ENCODE data around the gene SPTBN1.

Gene SPTBN1

DNA sequence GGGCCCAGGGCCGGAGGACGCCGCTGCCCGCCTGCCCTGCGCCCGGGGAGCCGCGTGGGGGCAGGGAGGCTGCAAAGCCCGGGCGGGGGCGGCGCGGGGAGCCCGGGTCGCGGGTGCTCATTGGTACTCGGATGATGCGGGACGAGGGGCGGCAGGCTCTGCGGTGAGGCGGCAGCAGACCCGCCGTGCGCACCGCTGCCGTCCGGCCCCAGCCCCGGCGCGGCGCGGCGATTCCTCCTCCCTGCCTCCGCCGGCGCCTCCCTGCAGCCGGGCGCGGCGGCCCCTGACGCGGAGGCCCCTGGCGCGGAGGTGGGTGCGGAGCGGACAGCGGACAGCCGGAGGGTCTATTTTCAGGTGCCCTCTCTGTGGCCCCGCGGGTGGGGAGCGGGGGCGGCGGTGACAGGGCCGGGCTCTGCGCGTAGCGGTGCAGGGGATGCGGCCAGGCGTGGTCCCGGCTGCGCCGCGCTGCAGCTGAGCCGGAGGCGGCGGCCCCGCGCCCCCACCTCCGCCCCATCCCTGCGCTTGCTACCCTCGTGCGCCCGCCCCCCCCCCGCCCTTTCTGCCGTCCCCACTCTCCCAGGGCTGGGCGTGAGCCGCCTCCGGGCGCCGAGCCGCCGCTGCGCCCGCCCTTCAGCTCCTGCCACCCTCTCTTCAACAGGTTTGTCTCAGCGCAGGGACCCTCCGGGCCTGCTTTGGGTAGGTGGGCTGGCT, 640 bp downstream of the SPTBN1 start:
- peak overlapping the region; percentile 82 to 86 for H3K4me3 ChIP-seq (ENCODE audit: low read depth in 1 of 2, low read length in 2 of 2)
- no peaks in the 10 kb centered on the region for H3K9me3 ChIP-seq (ENCODE audit: low read length)
- no peaks in the 10 kb centered on the region for H3K27me3 ChIP-seq (ENCODE audit: control insufficient read depth in 1 of 2, insufficient read depth in 2 of 2, low read length in 2 of 2)
- peak overlapping the region; percentile 89 for H3K27ac ChIP-seq (ENCODE audit: low read depth, low read length)
- no peaks in the 10 kb centered on the region for H3K36me3 ChIP-seq (ENCODE audit: insufficient read depth, low read length)
- peaks cover 20% of the 10 kb centered on the region for H3K4me1 ChIP-seq (ENCODE audit: insufficient read depth, low read length)
- peak overlapping the region; percentile 49 for H3K9ac ChIP-seq (ENCODE audit: low read length)

DNA sequence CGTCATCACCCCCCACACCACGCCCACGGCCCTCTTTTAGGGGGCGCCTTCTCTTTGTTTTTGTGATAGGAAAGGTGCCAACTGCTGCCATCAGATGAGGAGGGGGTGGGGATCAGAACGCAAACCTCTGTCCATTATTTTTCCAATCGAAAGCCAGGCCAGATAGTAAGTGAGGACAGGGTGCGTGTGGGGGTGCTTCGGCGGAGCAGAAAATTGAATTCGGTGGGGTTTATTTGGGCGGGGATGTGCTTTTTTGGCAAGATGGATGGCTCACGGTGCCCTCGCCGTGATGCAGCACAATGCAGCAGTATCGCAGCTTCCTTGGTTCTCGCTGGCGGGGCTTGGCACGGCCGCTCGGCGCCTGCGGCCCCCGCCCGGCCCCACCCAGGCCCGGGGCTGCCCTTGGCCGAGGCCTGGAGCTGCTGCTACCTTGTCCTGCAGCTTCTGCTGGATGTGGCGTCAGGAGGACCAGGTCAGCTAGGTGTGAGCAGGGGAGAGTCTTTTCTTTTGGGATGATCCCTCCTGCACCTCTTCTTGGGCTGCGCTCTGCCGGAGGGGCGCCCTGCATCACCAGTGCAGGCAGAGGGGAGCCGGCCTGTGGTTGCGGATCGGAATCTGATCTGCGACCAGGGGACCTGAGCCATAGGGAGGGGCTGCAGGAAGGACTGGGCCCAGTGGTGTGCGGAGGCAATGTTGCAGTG, 1.3 kb downstream of the SPTBN1 start:
- H3K27me3 ChIP-seq (ENCODE audit: control insufficient read depth in 1 of 2, insufficient read depth in 2 of 2, low read length in 2 of 2) = no peaks in the 10 kb centered on the region
- peak overlapping the region; percentile 89 for H3K27ac ChIP-seq (ENCODE audit: low read depth, low read length)
- peak overlapping the region; percentile 82 to 86 for H3K4me3 ChIP-seq (ENCODE audit: low read depth in 1 of 2, low read length in 2 of 2)
- no peaks in the 10 kb centered on the region for H3K9me3 ChIP-seq (ENCODE audit: low read length)
- H3K9ac ChIP-seq (ENCODE audit: low read length) = peak overlapping the region; percentile 49
- H3K4me1 ChIP-seq (ENCODE audit: insufficient read depth, low read length) = peaks cover 20% of the 10 kb centered on the region
- H3K36me3 ChIP-seq (ENCODE audit: insufficient read depth, low read length) = no peaks in the 10 kb centered on the region

DNA sequence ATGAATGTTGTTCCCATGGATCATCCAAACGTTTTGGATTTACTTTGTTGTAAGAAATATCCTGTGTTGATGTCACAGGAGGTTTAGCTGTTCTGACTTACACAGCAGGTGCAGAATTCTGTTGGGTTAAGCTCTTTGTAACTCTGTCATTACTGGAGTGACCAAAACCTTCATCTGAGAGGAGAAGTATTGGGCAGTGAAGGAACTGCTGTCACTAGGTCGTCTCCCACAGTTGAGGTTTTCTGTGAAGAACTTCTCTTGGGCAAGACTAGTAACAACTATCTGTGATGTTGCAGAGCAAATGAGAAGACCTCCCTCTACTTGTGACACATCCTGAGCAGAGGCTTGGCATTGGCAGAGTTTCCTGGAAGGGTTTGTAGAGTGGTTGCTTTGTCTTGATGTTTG, 2.9 kb downstream of the SPTBN1 start:
- Histone ChIP-seq H3K9ac (ENCODE audit: low read length) (no peak overlapping the region), H3K4me1 (ENCODE audit: insufficient read depth, low read length) (peaks cover 33% of the 10 kb centered on the region), H3K9me3 (ENCODE audit: low read length) (no peaks in the 10 kb centered on the region), H3K36me3 (ENCODE audit: insufficient read depth, low read length) (no peaks in the 10 kb centered on the region), H3K4me3 (ENCODE audit: low read depth in 1 of 2, low read length in 2 of 2) (peak overlapping the region in 1 of 2 donors; percentile 86), H3K27me3 (ENCODE audit: control insufficient read depth in 1 of 2, insufficient read depth in 2 of 2, low read length in 2 of 2) (no peaks in the 10 kb centered on the region), H3K27ac (ENCODE audit: low read depth, low read length) (no peak overlapping the region)

DNA sequence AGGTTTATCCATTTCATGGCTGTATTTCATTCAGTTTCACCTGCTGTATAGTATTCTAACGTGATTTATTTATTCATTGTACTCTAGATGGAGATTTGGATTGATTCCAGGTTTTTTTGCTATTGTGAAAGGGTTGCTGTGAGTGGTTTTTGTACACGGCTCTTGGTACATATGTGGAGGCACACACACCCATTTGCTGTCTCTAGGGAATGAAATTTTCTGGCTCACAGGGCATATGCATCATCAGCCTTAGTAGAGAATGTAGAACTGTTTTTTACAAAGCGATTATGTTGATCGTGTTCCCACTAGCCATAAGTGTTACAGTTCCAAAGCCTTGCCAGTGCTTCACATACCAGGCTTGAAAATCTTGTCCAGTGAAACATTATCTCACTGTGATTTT, 5.1 kb downstream of the SPTBN1 start:
- Histone ChIP-seq H3K36me3 (ENCODE audit: insufficient read depth, low read length) (no peaks in the 10 kb centered on the region), H3K27me3 (ENCODE audit: control insufficient read depth in 1 of 2, insufficient read depth in 2 of 2, low read length in 2 of 2) (no peaks in the 10 kb centered on the region), H3K9me3 (ENCODE audit: low read length) (no peaks in the 10 kb centered on the region), H3K4me3 (ENCODE audit: low read depth in 1 of 2, low read length in 2 of 2) (no peak overlapping the region), H3K9ac (ENCODE audit: low read length) (no peak overlapping the region), H3K27ac (ENCODE audit: low read depth, low read length) (peak overlapping the region; percentile 22), H3K4me1 (ENCODE audit: insufficient read depth, low read length) (peaks cover 38% of the 10 kb centered on the region)

DNA sequence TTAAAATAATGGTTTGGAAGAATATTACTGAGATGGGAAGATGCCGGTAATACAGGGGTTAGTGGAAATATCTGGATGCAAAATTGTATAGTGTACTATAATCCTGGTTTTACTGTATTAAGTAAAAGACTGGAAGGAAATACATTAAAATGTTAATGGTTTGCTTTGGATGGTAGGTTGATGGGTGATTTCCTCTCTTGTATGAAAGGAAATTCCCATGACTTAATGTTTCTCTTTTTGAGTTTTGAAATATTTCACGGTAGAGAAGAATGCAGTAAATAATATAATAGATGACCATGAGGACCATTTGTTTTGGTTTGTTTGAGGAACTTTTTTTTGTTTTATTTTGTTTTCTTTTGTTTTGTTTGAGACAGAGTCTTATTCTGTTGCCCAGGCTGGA, 8.2 kb downstream of the SPTBN1 start:
- H3K4me1 ChIP-seq (ENCODE audit: insufficient read depth, low read length) = peaks cover 45% of the 10 kb centered on the region
- H3K4me3 ChIP-seq (ENCODE audit: low read depth in 1 of 2, low read length in 2 of 2) = no peak overlapping the region
- no peaks in the 10 kb centered on the region for H3K9me3 ChIP-seq (ENCODE audit: low read length)
- H3K27me3 ChIP-seq (ENCODE audit: control insufficient read depth in 1 of 2, insufficient read depth in 2 of 2, low read length in 2 of 2) = no peaks in the 10 kb centered on the region
- H3K36me3 ChIP-seq (ENCODE audit: insufficient read depth, low read length) = no peaks in the 10 kb centered on the region
- no peak overlapping the region for H3K27ac ChIP-seq (ENCODE audit: low read depth, low read length)
- H3K9ac ChIP-seq (ENCODE audit: low read length) = no peak overlapping the region

DNA sequence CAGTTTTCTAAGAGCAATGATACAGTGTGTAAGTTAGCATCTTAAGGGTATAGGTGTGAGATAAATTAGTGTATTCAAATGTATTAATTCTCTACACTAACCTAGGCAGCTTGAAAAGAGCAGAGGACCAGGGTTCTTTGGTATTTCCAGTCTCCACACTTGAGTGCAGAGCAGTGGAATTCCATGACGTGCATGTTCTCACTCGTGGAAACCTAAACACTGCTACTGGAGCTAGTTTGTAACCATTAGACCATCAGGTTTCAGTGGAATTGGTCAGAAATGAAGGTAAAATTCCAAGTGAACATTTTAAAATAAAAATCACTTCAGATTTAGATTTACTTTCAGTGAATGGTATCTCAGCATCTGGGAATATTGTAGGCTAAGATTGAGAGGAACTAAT, 9.0 kb downstream of the SPTBN1 start:
- Histone ChIP-seq H3K27me3 (ENCODE audit: control insufficient read depth in 1 of 2, insufficient read depth in 2 of 2, low read length in 2 of 2) (no peaks in the 10 kb centered on the region), H3K36me3 (ENCODE audit: insufficient read depth, low read length) (no peaks in the 10 kb centered on the region), H3K4me1 (ENCODE audit: insufficient read depth, low read length) (peaks cover 50% of the 10 kb centered on the region), H3K9me3 (ENCODE audit: low read length) (no peaks in the 10 kb centered on the region), H3K9ac (ENCODE audit: low read length) (no peak overlapping the region), H3K4me3 (ENCODE audit: low read depth in 1 of 2, low read length in 2 of 2) (no peak overlapping the region), H3K27ac (ENCODE audit: low read depth, low read length) (no peak overlapping the region)

DNA sequence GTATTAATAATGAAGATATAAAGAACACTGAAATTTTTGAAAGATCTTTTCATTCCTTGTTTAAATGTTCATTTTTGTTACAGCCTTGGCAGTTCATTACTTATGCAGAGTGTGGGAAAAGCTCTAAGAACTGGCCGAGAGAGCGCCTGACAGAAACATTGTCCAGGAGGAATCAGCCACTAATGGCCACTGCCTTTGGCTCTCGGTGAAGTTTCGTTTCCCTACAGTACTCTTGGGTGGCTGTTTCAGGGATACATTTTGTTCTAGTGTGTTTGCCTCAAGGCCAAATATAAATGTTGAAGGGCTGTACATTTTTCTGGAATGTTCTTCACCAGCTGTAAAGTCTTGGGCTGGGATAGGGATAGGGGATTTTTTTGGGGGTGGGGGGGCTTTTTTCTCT, 10.7 kb downstream of the SPTBN1 start:
- H3K9me3 ChIP-seq (ENCODE audit: low read length) = no peaks in the 10 kb centered on the region
- H3K4me1 ChIP-seq (ENCODE audit: insufficient read depth, low read length) = peaks cover 66% of the 10 kb centered on the region
- no peak overlapping the region for H3K4me3 ChIP-seq (ENCODE audit: low read depth in 1 of 2, low read length in 2 of 2)
- H3K27ac ChIP-seq (ENCODE audit: low read depth, low read length) = peak overlapping the region; percentile 72
- no peaks in the 10 kb centered on the region for H3K27me3 ChIP-seq (ENCODE audit: control insufficient read depth in 1 of 2, insufficient read depth in 2 of 2, low read length in 2 of 2)
- no peak overlapping the region for H3K9ac ChIP-seq (ENCODE audit: low read length)
- no peaks in the 10 kb centered on the region for H3K36me3 ChIP-seq (ENCODE audit: insufficient read depth, low read length)

DNA sequence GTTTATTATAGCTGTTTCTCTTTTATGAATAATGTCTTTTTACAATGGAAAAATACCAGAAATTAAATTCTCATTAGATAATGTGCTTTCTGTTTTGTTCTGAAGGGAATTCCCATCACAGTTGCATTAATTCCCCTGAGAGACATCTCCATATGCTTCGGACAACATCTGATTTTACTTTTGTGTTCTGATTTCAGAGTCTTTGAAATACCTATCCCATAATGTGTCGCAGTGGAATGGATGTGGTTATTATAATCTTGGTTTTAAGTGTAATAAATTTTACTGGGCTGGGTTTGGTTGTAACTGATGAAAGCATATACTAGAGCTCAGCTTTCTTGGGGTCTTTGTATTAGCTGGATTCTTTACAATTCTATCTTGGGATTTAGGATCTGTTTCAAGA, 12.5 kb downstream of the SPTBN1 start:
- Histone ChIP-seq H3K36me3 (ENCODE audit: insufficient read depth, low read length) (no peaks in the 10 kb centered on the region), H3K27me3 (ENCODE audit: control insufficient read depth in 1 of 2, insufficient read depth in 2 of 2, low read length in 2 of 2) (no peaks in the 10 kb centered on the region), H3K4me3 (ENCODE audit: low read depth in 1 of 2, low read length in 2 of 2) (no peak overlapping the region), H3K9me3 (ENCODE audit: low read length) (no peaks in the 10 kb centered on the region), H3K27ac (ENCODE audit: low read depth, low read length) (no peak overlapping the region), H3K9ac (ENCODE audit: low read length) (no peak overlapping the region), H3K4me1 (ENCODE audit: insufficient read depth, low read length) (peaks cover 65% of the 10 kb centered on the region)

DNA sequence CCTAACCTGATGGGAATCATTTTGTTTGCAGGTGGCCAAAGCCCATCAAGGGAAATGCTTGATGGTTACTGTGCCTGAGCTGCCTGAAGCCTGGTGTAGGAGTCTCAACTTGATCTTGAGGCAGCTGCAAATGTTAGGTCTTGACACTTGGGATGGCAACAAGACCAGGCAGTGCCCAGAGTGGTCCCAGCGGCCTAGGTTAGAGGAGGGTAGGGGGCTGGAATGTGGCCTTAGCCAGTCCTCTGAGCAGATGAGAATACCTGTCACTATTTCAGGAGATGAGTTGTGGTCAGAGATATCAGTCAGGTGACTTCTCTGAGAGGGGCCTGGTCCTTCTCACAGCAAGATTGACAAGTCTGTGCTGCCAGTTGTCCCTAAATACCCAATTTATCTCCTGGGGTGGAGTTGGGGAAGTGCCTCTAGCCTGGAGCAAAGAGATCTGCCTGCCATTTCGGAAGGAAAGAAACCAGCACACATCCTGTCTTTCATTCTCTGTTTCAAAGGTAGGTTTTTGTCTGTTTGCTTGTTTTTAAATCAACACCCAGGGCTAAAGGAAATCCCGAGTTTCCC, 13.4 kb downstream of the SPTBN1 start:
- peak overlapping the region; percentile 19 for H3K27ac ChIP-seq (ENCODE audit: low read depth, low read length)
- no peak overlapping the region for H3K4me3 ChIP-seq (ENCODE audit: low read depth in 1 of 2, low read length in 2 of 2)

DNA sequence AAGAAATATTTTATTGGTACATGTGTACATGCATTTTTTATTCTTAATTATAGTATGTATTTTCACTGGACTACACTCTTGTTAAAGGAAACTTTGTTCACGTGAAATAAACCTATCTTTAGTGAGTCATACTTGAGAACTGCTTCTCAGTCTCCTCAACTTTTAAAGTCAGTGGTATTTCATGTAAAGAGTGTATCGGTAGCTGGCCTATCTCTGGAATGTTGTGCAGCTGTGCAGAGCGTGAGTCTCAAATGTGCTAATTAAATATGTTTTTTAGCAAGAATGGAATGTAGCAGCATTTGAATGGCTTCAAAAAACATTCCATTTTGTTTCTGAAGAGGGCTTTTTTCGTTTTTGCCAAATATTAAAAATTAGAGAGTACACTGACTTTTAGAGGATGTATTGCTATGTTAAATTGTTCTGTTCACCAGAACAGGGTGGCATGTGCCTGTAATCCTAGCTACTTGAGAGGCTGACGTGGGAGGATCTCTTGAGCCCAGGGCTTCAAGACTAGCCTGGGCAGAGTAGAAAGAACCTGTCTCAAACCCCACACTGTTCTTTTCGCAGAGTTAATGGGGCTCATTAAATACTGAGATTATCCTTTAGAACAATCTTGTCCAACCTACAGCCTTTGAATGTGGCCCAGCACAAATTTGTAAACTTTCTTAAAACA, 14.3 kb downstream of the SPTBN1 start:
- H3K9ac ChIP-seq (ENCODE audit: low read length) = no peak overlapping the region
- no peaks in the 10 kb centered on the region for H3K27me3 ChIP-seq (ENCODE audit: control insufficient read depth in 1 of 2, insufficient read depth in 2 of 2, low read length in 2 of 2)
- no peaks in the 10 kb centered on the region for H3K9me3 ChIP-seq (ENCODE audit: low read length)
- H3K4me3 ChIP-seq (ENCODE audit: low read depth in 1 of 2, low read length in 2 of 2) = no peak overlapping the region
- no peaks in the 10 kb centered on the region for H3K36me3 ChIP-seq (ENCODE audit: insufficient read depth, low read length)
- H3K27ac ChIP-seq (ENCODE audit: low read depth, low read length) = peak overlapping the region; percentile 24
- H3K4me1 ChIP-seq (ENCODE audit: insufficient read depth, low read length) = peaks cover 60% of the 10 kb centered on the region

More for the DNA sequence above, 13.4 kb downstream of the SPTBN1 start:
- Histone ChIP-seq H3K9ac (ENCODE audit: low read length) (no peak overlapping the region), H3K27me3 (ENCODE audit: control insufficient read depth in 1 of 2, insufficient read depth in 2 of 2, low read length in 2 of 2) (no peaks in the 10 kb centered on the region), H3K4me1 (ENCODE audit: insufficient read depth, low read length) (peaks cover 64% of the 10 kb centered on the region), H3K36me3 (ENCODE audit: insufficient read depth, low read length) (no peaks in the 10 kb centered on the region), H3K9me3 (ENCODE audit: low read length) (no peaks in the 10 kb centered on the region)

DNA sequence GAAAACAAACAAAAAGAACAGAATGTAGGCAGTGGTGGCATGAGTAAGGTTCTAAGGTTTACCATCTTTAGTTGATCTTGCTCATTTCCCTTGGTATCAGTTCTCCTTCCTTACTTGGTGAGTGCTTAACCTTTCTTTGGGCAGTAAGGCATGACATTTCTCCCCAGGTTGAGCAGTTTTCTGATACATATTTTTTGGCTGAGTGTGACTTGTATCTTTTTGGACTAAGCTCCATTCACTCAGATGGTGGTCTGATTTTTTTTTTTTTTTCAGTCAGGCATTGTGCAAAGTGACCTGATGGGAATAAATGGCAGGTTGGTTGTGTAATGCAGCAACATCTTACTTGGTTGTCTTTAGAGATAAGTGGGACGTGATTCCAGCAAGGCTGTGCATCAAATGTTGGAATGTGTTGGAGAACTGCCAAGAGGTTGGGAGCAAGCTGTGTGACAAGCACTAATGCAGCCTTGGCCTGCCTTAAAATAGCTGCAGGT, 15.1 kb downstream of the SPTBN1 start:
- no peaks in the 10 kb centered on the region for H3K27me3 ChIP-seq (ENCODE audit: control insufficient read depth in 1 of 2, insufficient read depth in 2 of 2, low read length in 2 of 2)
- H3K4me1 ChIP-seq (ENCODE audit: insufficient read depth, low read length) = peaks cover 65% of the 10 kb centered on the region
- H3K4me3 ChIP-seq (ENCODE audit: low read depth in 1 of 2, low read length in 2 of 2) = no peak overlapping the region
- no peak overlapping the region for H3K27ac ChIP-seq (ENCODE audit: low read depth, low read length)
- H3K36me3 ChIP-seq (ENCODE audit: insufficient read depth, low read length) = no peaks in the 10 kb centered on the region
- H3K9ac ChIP-seq (ENCODE audit: low read length) = no peak overlapping the region
- H3K9me3 ChIP-seq (ENCODE audit: low read length) = no peaks in the 10 kb centered on the region

Data from muscle layer of colon (tissue), 2 donors.